GM21390 (cell line): Measurements from ENCODE around the gene POGK.
"Not testable (repeated sequence)": the region's sequence is repeated elsewhere in the genome, so short reads cannot be mapped to it uniquely, and the experiment has no call there.

Source experiments
- ATAC-seq: cut with Tn5 transposase; IDR thresholded peaks from one replicate; pipeline ENCODE4 v1.9.1; 2021; ENCODE audit not compliant: unreplicated experiment

Gene POGK

DNA sequence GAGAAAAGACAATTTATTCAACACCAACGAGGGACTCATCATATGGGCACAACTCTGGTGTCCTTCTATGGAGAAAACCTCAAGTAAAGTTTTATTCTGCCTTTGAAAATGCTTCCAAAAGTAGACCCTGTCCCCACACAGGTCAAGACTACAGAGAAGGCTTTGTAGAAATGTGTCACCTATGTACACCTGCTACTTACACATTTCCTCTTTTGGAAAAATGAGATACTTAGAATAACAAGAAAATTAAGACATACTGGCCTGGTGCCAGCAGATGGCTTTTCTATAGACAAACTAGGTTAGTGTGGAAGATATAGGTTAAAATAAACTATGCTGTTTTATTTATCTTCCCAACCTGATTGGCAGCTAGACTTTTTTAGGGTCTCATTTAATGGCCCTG lies 13.6 kb downstream of the POGK start:
- ATAC-seq, result no peak

DNA sequence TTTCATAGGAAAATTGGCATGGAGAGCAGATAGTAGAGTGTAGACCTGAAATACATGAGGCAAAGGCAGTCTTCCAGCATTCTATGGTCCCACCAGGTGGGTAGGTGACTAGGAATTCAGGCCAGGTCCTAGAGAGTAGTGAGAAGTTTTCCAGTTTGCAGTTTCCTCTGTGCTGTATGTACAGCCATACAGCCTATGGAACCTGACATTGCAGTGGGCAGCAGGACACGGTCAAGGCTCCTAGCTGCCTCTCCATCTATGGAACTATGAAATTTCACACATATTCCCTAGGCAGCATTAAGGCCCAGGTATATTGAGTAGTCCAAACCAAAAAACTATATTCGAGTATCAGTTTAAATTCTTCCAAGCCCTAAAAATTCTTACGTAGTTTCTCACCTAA lies 16.3 kb downstream of the POGK start:
- no peak for ATAC-seq

DNA sequence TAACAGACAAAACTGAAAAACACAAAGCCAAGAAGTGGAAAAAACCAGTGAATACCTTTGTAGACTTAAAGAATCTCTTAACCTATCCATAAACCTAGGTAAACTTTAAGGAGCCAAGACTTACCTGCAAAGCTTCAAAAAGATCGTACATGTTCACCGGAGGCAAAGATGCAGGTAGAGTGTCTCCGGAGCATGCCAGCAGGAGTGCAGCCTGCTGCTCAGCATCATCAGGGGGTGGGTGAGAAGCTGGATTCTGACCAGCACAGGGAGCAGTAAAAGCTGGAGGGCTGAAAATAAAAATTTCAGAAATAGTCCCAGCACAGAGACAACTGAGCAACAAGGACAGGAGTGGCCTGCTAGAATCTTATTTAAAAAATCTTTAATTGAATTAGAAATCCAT lies 18.7 kb downstream of the POGK start:
- no peak for ATAC-seq

DNA sequence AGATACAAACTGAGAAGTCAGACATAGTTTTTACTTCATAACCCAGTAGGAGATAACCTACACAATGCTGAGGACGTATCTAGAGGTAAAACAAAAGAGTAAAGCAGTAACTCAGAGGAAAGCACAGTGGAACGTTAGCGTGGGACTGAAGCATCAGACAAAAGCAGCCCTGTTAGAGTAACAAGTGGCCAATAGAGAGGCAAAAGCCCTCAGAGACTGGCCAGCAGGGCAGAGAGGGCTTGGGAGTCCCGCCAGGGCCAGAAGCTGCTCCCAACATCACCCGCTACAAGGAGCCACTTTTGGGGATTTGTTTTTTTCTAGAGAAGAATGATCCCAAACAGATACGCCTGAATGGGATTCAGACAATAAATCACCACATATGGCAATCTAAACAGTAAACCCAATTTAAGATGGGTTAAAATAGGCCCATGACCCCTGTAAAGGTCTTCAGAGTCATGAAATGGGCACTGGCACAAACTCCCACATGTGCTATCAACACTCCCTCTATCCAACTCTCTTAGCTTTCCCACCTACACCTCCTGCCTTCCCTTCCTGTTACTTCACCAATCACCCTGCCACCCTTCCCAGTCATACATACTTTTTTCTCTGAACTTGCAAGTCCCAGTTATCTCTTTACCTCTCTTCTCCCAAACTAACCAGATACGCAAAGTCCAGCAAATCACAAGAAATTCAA lies 19.6 kb downstream of the POGK start:
- no peak for ATAC-seq

DNA sequence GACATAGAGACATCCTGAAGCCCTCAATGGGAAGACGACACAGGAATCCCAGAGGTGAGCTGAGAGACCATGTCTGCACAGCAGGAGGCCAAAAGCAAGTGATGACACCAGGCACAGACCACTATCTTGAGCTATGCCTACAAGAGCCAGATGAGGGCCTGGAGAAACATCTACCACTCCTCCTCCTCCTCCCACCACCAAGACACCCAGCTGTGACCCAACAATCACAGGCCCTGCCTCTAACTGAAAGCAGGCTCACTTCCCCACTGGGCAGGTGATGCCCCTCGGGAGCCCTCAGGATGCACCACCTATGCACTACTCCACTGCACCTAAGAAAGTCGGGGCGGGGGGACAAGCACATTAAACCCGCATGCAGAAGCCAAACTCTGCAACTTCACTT lies 20.3 kb downstream of the POGK start:
- no peak for ATAC-seq

DNA sequence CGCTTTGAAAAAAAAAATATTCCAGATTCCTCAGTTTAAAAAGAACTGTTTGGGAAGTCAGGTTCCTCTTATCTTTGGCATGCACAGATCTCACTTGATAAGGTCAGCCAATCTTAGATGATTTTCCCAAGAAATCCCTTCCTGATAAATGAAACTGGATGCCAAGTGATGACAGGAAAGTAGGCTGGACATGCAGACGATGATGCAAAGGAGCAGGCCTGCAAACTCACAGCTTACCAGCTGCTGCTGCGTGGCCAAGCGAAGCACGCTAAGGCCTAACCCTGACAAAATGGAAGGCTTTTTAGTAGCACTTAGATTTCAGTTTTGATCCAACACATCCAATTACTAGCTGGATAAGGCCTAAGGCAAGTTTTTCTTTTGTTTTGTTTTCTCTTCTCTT lies 26.7 kb downstream of the POGK start:
- ATAC-seq, result no peak

DNA sequence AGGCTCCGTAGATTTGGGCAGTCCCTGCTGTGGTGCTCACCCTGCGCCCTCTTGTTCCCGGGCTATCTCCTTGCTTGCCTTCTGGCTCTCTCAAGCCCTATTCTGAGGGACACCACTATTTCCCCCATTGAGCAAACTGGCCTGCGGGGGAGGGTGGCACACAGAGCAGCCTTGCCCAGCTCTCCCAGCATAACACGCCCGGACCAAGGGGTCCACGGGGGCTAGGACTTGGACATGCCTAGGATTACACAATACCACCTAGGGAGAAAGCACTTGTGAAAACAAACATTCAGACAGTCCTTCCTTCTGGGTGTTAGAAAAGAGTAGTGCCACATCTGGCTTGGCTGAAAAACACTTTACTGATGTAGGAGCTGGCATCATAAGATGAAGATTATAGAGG lies 29.4 kb downstream of the POGK start:
- ATAC-seq, result no peak

DNA sequence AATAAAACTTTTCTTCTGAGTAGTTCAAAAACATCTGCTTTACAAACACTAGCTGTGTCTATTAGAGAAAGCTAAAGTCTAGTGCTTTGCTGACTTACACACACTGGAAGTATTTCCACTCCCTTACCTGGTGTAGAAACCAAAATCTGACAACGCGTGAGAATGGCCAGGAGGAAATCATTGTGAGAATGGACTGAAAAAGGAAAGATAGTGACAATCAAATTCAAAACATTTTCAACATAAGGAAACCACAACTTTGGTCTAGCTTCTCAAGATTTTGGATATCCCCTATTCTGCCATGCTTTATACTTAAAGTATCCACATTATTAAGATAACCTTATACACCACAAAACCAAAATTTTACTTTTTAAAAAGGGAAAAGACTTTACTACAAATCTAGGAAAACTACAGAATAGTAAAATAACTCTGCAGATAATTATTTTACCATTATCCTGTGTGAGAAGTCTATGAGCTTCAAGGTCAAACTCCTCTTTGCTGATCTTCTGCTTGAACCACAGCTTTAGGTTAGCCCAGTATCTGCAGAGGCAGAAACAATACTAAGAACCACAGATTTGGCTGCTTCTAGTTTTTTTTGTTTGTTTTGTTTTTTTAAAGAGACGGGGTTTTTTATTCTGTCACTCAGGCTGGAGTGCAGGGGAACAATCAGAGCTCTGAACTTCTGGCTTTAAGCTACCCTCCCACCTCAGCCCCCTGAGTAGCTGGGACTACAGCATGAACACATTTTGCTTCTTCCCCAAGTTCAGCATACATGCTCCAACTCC lies 30.2 kb downstream of the POGK start:
- ATAC-seq, result no peak

DNA sequence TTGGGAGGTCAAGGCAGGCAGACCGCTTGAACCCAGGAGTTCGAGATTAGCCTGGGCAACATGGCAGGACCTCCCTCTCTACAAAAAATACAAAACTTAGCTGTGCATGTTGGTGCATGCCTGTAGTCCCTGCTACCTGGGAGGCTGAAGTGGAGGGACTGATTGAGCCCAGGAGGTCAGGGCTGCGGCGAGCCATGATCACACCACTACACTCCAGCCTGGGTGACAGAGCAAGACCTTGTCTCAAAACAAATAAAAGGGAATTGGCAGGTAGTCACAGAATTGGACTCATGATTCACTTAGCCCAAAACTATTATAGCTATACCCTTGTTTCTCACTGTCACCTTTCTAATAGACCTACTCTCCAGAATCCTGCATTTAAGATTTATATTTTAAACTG lies 31.3 kb downstream of the POGK start:
- ATAC-seq, result no peak

DNA sequence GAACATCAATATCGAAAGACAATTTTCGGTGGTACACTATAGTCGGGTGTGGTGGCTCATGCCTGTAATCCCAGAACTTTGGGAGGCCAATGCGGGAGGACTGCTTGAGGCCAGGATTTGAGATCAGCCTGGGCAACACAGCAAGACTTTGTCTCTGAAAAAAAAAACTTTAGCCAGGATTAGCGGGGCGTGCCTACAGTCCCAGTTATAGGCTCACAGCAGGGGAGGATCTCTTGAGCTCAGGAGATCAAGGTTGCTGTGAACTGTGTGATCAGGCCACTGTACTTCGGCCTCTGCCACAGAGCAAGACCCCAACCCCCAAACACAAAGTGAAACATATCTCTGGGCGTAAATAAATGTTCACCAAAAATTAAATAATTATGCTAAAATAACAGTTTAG lies 35.2 kb downstream of the POGK start:
- ATAC-seq, result no peak

DNA sequence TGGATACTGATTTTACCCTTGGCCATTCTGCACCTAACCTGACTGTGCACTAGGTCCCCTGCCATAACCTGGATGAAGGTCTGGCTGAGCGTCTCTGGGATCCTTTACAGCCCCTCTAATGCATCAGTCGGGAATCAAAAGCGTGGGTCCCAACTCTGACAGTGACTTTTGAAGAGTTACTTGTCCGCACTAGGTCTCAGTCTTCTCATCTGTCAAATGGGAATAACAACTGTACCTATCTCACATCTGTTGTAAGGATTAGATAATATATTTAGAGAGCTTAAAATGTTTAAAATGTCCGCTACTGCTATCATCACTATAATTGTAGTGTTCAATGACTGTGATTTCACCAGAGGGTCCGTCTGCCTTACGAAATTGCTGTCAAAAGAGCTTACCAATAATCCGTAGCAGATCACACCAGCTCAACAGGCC lies 36.0 kb downstream of the POGK start:
- no peak for ATAC-seq

DNA sequence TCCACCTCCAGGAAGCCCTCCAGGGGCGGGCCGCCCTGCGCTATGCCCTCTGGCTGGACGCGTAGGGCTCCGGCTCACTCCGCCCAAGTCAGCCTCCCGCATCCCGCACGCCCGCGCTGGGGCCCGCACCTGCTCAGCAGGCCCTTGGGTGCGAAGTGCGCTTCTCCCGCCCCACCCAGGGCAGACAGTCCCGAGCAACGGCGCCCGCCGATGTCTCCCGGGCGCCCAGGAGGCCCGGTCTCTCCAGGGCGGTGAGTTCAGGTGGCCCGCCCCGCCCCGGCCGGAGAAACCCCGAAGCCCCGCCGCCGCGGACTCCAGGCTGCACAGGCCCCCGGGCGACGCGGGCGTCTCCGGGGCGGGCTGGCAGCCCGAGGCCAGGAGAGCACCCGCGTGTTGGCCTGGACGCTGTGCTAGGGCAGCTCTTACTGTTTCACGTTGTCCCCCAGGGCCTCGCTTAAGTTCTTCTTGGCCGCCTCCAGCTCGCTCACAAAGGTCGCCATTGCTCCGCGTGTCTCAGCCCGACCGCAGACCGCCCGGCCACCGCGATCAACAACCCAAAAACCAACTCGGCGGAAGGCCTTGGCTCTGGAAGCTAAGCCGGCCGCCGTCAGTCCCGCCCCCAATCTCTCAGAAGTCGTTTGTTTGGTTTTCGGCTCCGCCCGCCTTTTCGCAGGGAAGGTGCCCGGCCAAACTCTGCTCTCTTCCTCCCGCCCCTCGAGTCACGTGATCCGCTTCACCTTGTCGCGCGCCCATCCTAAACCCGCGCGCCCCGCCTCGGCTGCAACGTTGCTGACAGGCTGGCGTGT lies 36.7 kb downstream of the POGK start, which contains the start of gene TADA1:
Gene TADA1, minus strand, starts transcription at position 531 of the 806 bp plus-strand sequence. Its CDS starts 31 bp downstream, at position 500.
- peak; percentile 84 for ATAC-seq

DNA sequence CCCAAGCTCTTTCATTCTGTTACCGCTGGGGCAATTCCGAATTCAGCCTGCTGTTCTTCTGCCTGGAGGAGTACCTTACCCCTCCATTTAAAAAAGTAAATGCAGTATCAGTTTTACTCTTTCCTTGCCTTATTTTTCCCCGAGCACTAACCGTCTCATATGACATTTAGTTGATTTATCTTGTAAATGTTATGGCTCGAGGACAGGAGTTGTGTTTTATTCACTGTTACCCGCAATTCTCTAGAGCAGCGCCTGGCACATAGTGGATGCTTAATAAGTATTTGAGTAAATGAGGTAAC lies 37.2 kb downstream of the POGK start:
- peak; percentile 5 for ATAC-seq

DNA sequence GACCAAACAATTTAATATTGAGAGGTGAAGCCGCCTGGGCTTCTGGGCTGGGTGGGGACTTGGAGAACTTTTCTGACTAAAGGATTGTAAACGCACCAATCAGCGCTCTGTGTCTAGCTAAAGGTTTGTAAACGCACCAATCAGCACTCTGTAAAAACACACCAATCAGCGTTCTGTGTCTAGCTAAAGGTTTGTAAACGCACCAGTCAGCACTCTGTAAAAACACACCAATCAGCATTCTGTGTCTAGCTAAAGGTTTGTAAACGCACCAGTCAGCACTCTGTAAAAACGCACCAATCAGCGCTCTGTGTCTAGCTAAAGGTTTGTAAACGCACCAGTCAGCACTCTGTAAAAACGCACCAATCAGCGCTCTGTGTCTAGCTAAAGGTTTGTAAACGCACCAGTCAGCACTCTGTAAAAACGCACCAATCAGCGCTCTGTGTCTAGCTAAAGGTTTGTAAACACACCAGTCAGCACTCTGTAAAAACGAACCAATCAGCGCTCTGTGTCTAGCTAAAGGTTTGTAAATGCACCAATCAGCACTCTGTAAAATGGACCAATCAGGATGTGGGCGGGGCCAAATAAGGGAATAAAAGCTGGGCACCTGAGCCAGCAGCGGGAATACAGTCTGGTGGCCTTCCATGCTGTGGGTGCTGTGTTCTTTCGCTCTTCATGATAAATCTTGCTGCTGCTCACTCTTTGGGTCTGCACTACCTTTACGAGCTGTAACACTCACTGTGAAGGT lies 39.1 kb downstream of the POGK start:
- not testable (repeated sequence) for ATAC-seq

DNA sequence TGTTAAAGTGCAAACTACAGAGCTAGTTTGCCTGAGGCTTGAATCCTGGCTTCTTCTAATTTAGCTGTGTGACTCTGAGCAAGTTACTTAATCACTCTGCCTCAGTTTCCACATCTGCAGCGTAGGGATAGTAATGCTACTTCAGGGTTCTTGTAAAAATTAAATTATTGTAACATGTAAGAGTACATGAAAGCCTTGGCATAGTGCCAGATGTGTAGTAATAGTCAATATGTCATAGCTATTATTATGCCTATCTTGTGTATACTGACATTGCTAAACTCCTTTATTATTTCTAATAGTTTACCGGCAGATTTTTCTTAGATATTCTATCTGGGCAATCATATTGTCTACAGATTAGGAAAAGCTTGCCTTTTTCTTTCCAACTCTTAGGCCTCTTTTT lies 43.6 kb downstream of the POGK start:
- ATAC-seq, result no peak

DNA sequence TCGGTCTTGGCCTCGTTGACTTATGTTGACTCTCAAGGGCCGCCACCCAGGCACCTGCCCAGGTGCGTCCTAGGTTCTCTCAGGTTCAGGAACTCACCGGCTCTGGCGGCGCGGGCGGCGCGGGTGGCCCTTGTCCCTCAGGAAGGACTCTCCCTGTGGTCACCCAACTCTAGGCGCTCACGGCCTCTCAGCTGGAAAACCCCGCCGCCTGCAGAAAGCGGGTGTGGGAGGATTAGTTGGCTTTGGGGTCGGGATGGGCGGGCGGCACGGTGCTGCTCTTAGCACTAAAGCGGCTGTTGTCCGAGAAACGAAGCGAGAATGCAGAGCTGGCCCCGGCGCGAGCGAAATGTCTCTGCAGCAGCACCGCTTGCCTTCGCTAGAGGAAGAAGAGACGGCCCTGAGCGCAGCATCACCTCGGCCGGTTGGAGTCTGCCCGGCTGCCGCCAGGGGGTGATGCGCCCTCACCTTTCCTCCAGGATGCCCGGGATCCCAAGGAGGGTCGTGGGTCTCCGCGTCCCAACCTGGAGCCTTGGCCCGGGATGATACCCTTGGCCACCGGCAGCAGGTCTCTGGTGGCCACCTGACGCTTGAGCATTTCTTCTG lies 44.9 kb downstream of the POGK start:
- ATAC-seq, result peak; percentile 58

DNA sequence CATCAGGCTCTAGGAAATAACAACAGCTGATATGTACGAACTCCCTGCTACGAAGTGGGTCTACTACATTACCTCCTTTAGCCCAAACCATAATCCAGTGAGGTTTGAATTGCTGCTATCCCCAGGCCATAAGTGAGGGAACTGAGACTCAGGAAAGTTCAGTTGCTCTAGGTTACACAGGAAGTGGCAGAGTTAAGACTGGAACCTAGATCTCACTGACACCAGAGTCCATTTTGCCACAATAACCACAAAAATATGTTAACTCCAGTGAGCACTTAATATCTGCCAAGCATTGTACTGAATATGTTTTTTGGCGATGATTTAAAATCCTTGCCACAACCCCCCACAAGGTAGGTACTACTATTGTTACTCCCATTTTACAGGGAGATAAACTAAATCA lies 45.7 kb downstream of the POGK start:
- ATAC-seq, result no peak

DNA sequence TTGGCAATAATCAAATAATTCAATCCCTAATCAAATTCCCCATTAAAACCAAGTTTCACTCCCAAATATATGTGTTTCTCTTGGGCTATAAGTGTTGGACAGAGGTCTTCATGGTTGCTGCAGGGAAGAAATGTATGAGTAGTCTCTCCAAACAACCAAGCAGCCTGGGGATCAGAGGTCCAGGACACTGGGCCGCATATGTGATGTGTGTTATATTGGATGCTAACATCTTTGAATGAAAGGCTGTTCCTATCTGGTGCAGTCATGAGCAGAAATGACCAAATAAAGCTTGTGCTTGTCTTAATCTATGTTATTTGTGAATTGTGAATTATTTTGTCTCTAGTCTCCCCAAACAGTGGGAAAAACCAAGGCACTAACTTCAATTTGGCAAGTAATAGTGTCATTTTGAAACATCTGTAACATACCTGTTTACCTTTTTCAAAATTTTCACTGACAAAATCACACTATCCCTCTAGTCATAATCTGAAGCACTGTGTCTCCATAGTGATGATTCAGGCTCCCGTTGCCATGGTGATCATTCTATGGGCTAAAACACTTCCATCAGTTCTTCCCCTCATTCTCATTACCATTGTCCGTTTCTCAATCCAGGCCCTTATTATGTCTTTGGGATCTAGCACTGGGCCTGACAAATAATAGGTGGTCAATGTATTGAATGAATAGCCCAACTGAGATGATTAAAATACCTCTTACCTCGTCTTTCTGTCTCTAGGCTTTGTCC lies 49.3 kb downstream of the POGK start:
- no peak for ATAC-seq

DNA sequence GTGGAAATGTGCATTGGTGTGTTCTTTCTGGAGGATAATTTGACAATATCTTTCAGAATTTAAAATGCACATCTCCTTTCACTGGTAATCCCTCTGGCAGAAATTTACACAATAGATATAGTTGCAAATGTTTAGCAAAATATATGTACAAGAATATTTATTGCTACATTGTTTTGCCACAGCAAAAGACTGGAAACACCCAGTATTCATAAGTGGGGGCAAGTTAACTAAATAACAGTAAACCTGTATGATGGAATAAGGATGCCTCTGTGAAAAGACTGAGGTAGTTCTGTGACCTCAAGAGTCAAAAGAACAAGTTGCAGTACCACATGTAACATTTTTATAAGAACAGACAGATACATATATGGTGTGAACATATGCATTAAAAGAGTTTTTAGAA lies 50.5 kb downstream of the POGK start:
- no peak for ATAC-seq

DNA sequence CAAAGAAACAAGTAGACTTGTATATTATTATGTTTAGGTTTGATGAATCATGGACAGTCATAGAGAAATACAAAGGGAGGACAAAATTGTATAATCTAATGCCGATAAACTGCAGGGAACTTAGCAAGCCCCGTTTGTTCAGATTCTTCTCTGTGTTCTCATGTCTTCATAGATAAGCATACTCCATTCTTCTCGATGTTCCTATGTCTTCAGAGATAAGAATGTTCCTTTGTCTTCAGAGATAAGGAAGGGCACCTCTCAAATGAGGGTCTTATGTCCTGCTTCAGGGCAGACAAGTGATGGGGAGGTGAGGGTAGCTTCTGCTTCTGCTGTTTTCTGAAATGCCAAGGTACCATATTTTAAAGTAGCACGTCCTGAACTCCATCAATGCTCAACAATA lies 56.5 kb downstream of the POGK start:
- ATAC-seq, result no peak
